HG03060 (cell line): ENCODE data around the gene ATG9B.

ENCODE experiments used
- ATAC-seq: cut with Tn5 transposase; IDR thresholded peaks from one replicate; pipeline ENCODE4 v1.9.1; 2021; ENCODE audit warnings: low read depth, moderate number of reproducible peaks; ENCODE audit not compliant: unreplicated experiment

ATG9B gene, protein sequence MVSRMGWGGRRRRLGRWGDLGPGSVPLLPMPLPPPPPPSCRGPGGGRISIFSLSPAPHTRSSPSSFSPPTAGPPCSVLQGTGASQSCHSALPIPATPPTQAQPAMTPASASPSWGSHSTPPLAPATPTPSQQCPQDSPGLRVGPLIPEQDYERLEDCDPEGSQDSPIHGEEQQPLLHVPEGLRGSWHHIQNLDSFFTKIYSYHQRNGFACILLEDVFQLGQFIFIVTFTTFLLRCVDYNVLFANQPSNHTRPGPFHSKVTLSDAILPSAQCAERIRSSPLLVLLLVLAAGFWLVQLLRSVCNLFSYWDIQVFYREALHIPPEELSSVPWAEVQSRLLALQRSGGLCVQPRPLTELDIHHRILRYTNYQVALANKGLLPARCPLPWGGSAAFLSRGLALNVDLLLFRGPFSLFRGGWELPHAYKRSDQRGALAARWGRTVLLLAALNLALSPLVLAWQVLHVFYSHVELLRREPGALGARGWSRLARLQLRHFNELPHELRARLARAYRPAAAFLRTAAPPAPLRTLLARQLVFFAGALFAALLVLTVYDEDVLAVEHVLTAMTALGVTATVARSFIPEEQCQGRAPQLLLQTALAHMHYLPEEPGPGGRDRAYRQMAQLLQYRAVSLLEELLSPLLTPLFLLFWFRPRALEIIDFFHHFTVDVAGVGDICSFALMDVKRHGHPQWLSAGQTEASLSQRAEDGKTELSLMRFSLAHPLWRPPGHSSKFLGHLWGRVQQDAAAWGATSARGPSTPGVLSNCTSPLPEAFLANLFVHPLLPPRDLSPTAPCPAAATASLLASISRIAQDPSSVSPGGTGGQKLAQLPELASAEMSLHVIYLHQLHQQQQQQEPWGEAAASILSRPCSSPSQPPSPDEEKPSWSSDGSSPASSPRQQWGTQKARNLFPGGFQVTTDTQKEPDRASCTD

DNA sequence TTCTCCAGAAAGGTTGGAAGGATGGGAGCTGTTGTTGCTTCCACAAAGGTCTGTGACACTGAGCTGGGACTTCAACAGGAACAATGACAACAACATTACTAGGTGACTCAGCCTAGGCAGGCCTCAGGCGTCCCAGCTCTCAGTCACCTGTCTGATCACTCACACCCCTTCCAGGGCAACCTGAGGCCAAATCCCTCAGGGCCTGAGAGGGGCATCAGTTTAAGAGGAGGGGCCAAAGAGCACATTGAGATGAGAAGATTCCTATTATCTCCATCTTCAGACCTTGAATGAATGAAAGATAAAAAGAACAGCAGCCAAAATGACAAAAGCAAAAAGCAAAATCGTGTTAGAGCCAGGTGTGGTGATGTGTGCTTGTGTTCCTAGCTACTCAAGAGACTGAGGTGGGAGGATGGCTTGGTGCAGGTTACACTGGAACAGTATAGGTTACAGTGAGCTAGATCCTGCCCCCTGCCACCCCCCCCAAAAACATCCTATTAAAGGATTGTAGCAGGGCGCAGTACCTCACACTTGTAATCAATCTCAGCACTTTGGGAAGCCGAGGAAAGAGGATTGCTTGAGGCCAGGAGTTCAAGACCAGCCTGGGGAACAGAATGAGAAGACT is at the start of gene ATG9B:
Gene ATG9B, minus strand, starts transcription at position 60 of the 622 bp plus-strand sequence. CDS start 71 bp downstream, outside the sequence.
- ATAC-seq: no peak

DNA sequence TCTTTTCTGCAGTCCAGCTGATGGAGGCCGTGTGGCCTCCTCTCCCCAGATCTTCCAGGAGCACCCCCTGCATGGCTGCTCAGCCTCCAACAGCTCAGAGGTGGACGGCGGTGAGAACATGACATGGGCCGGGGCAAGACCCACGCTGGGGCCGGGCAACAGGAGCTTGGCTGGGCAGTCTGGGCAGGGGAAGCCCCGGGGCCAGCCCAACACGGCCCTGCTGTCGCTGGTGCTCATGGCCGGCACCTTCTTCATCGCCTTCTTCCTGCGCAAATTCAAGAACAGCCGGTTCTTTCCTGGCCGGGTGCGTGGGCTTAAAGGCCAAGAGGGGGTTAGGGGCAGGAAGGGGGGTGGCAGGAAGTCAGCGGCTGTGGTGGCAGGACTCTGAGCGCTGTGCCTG is 49.7 kb upstream of the ATG9B start:
- ATAC-seq: no peak

DNA sequence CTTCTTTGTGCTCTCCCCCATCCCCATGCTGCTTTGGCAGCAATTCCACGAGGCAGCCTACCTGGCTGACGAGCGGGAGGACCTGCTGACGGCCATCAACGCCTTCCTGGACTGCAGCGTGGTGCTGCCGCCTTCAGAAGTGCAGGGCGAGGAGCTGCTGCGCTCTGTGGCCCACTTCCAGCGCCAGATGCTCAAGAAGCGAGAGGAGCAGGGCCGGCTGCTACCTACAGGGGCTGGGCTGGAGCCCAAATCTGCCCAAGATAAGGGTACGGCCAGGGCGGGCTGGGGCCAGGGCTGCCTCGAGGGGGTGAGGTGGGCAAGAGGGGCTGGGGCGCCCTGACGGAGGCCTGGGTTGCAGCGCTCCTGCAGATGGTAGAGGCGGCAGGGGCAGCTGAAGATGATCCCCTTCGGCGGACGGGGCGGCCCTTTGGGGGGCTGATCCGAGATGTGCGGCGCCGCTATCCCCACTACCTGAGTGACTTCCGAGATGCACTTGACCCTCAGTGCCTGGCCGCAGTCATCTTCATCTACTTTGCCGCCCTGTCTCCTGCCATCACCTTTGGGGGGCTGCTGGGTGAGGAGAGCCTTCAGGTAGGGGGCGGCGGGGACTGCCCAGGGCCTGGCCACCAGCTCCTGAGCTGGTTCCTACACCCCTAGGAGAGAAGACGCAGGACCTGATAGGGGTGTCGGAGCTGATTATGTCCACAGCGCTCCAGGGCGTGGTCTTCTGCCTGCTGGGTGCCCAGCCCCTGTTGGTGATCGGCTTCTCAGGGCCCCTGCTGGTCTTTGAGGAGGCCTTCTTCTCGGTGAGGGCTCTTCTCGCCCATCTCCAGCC is 47.0 kb upstream of the ATG9B start:
- no peak for ATAC-seq

DNA sequence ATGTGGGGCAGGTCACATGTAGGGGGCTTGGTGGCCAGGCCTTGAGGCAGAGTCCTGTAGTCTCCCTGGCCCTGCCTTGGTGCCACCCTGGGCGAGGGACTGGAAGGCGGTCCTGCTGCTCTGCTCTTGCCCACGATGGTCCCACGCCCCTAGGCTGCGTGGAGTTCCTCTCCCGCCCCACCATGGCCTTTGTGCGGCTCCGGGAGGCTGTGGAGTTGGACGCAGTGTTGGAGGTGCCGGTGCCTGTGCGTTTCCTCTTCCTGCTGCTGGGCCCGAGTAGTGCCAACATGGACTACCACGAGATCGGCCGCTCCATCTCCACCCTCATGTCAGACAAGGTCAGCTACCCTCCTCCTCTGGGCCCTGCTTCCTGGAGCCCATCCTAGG is 46.3 kb upstream of the ATG9B start:
- no peak for ATAC-seq

DNA sequence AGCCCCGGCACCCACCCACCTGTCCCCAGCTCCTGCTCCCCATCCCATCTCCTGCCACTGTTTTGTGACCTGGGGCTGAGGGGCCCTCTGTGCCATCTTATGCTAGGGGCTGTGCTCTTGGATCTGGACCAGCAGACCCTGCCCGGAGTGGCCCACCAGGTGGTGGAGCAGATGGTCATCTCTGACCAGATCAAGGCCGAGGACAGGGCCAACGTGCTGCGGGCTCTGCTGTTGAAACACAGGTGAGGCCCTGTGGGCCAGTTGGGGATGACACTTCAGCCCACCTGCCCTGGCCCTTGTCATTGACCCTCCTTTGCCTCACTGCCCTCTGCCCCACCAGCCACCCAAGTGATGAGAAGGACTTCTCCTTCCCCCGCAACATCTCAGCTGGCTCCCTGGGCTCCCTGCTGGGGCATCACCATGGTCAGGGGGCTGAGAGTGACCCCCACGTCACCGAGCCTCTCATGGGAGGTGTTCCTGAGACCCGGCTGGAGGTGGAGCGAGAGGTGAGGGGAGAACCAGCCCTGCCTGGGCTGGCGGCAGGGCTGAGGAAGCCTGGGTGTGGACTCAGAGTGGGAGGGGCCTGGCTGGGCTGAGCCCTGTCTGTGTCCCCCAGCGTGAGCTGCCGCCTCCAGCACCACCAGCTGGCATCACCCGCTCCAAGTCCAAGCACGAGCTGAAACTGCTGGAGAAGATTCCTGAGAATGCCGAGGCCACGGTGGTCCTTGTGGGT is 45.7 kb upstream of the ATG9B start:
- no peak for ATAC-seq

DNA sequence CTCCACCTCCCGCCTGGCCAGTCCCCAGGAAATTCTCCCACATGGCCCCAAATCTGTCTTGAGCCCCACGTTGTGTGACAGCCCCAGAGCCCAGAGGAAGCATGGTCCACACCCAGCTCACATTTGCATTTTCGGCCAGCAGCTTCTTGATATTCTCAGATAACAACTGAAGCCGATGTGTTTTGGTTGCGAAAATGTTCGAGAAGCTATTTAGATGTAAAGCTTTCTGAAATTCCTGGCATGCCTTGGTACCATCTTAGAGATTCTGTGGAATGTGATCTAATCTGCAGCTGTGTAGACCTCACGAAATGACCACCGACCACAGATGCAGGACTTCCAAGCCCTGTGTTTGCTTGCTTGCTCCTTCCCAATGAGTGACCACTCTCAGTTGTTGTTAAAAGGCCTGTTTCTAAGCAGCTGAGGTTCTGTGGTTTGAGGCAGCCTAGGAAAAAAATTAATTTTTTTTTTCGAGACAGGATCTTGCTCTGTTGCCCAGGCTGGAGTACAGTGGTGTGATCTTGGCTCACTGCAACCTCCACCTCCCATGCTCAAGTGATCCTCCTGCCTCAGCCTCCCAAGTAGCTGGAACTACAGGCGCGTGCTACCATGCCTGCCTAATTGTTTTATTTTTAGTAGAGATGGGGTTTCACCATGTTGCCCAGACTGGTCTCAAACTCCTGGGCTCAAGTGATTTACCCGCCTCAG is 43.9 kb upstream of the ATG9B start:
- no peak for ATAC-seq

DNA sequence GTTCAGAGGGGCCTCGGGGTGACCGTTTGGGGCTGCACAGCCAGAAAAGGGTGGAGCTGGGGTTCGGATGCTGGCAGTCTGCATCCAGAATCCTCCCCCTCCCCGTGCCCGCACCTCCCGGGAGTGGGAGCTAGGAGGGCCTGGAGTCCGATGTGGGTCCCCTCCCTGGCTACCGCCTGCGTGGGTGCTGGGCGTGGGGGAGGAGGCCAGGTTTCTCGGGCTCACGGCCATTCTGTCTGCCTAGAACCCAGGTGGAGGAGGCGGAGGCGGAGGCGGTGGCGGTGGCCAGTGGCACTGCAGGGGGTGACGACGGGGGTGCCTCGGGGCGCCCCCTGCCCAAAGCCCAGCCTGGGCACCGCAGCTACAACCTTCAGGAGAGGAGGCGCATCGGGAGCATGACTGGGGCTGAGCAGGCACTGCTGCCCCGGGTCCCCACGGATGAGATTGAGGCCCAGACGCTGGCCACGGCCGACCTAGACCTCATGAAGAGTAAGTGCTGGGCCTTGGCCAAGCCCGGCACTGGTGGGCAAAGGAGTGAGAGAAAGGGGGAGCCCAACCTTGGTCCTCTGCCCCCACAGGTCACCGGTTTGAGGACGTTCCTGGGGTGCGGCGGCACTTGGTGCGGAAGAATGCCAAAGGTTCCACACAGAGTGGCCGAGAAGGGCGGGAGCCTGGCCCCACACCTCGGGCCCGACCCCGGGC is 42.1 kb upstream of the ATG9B start:
- ATAC-seq: no peak

DNA sequence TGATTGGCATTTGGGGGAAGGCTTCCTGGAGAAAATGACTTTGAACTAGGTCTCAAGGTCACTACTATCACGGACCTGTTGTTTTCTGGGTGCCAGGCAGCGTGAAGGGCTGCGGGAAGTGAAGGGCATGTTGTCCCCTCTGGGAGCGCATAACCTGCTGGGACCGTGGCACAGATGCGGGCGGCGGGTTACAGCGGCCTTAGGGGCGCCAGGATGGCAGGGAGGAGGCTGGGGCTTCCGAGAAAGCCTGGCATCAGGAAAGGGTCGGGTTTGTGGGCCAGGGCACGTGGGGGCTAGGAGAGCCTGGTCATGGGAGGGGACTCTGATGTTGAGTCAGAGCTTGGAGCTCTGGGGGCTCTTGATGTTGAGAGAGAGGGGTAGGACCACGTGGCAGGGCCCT is 41.2 kb upstream of the ATG9B start:
- ATAC-seq: no peak

DNA sequence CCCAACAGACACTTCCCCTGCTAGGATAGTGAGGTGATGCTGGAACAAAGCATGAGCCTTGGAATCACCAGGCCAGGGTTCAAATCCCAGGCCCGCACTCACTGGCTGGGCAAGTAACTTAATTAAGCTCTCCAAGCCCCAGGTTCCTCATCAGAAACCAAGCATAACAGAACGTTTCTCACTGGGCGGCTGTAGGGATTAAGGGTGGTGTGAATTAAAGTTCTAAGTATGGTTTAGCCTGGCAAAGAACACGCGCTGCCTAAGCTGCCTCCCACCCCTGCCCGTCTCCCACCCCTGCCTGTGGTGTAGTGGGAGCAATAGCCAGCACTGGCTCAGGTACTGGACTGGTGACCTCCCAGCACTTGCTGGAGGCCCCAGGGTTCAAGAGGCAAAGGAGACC is 40.7 kb upstream of the ATG9B start:
- no peak for ATAC-seq

DNA sequence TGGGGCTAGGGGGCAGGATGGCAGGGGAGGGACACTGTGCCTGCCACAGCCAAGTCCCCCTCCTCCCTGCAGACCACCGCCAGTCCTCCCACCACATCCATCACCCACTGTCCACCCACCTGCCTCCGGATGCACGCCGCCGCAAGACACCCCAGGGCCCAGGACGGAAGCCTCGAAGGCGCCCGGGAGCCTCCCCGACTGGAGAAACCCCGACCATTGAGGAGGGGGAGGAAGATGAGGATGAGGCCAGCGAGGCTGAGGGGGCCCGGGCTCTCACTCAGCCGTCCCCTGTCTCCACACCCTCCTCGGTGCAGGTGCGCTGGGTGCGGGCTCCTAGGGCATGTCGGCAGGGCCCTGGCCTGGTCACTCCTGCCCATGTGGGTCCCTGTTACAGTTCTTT is 40.2 kb upstream of the ATG9B start:
- ATAC-seq: no peak

DNA sequence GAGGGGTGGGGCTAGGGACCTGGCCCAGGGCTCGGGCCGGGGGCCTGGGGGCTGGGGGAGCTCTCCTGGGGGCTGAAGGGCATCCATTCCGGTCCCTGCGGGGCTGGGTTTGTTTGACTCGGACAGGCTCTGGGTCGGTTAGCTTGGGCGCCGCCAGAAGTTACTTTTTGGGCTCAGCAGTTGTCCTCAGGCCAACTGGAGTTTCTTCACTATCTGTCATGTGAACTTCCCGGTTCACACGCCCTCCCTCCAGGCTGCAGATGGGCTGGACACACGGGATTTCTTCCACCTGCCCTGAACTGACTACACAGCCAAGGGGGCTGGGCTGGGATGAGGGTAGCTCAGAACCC is 38.9 kb upstream of the ATG9B start:
- ATAC-seq: no peak

DNA sequence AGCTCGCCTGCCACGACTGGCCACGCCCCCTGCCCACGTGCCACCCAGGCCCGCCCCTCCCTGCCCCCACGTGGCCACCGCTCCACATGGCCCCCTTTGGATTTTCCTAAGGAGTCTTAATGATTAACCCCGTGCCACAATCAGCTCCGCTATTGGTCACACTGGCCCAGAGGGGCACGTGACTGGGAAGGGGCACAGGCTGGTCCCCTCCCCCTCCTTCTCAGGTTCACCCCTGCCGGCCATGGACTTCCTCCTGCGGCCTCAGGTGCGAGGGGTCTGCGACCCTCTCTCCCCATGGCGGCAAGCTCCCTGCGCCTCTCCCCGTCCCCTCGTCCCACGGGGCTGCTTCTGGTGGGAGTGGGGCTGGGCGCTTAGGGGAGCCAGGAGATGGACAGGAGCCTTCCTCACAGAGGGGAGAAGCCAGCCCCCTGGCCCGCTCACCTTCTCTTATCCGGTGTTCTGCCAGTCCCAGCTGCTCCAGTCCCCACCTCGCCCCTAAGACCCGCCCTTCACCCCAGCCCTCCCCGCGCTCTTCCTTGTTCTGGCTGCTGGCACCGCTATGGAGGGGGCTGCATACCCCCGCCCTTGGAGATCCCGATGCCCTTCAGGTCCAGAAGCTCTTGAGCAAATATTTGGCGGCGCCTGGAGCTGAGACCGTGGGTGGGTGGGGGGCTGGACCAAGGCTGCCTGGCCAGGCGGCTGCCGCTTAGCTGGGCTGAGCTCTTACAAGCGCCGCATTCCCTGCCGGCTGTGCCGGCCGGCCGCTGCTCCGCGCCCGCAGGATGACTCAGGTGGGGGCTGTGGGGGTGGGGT is 38.3 kb upstream of the ATG9B start:
- ATAC-seq: no peak

DNA sequence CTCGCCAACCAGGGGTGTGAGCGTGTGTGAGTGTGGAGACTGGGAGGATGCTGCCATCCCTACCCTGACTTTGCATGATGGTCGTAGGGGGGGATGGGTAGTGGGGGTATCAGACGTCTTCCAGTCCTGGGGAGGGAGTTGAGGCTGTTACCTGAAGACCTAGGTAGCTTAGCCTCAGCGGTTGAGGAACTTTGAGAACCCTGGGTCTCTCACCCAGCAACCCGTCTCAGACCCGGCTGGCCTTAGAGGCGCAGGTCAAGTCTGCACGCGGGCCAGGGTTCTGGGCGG is 37.8 kb upstream of the ATG9B start:
- ATAC-seq: no peak

DNA sequence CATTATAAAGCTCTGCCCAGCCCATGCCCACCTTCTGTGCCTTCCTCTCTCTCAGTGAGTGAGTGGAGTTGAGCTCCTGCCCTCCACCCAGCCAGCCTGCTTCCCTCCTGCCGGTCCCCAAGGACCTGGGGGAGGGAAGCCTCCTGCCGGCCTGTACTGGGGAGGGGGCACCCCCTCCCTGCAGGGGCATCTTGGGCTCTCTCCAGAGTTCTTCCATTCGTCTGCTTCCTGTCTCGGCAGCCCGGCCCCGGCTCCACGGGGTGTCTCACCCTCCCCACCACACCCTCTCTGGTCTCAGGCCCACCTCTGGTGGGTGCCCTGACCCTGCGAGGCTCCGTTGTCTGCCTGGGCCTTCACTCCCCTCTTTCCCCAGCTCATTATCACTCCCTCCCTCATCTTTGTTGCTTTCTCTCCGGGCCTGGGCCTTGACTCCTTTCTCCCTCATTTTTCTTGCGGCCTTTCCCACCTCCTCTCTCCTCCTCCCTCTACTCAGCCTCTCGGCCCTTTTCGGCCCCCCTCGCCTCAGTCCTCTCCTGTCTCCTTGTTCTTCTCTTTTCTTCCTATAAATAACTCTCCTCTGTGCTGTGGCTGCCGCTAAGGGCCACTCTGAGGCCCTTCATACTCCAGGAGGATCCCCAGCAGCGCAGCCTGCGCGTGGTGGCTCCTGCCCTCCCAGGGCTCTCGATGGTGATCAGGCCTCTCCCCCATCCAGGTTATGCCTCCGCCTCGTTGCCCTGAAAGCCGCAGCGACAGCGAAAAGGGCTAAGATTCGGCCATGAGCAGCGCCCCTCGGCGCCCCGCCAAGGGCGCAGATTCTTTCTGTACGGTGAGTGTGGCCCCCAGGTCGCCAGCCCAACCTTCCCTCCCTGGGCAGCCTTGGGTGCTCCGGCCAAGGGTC is 37.2 kb upstream of the ATG9B start:
- ATAC-seq: no peak

DNA sequence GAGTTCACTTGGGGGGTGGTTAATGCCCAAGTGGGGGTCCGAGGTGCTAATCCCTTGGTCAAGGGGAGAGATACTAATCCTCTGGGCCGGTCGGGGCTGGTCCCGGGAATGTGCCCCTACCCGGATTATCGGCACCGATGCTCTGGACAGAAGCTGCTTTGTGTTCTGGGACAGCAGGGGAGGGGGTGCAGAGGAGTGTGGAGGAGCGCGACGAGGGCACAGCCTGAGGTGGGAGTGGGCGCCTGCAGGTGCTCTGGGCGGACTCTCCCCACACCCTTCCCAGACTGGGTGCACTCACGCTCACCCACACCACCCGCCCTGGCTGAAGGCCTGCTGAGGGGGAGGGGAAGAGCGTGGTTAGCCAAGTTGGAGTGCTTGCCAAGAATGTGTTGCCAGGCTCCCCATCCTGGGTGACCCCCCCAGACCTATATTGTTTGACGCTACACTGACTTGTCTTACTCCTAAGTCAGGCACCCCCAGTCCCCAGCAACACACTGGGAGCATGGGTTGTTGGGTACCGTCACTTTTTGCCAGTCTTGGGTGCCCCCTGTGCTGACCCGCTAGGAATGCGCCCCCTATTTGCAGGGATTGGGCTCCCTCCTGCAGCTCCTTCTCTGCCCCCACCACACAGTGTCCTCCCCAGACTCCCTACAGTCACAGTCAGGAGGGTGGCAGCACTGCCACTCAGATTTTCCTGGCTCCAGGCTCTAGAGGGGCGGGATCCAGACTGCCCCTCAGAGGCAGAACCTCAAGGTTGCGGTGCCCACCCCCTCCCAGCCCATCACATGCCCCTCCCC is 36.3 kb upstream of the ATG9B start:
- no peak for ATAC-seq

DNA sequence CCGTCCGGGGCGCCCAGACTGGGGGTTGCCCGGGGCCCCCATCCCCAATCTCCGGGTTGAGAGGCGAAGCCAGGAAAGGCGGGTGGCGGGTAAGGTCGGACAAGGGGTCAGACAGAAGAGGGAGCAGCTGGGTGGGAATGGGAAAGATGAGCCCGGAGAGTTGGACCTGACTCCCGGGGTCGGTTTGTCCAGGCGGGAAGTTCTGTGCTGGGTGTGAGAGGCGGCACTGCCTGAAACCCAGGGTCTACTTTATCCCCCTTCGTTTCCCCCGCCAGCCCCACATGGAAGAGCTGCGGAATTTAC is 35.8 kb upstream of the ATG9B start:
- no peak for ATAC-seq
